ENCODE data around the gene SCGB3A1. TPM values are rescaled to one million over a fixed set of nuclear protein-coding genes. Genes with fewer than 3 reads are reported as not detected.

Gene SCGB3A1
- total RNA-seq, 1 experiment from 2014 or later: not detected

- Histone ChIP-seq H3K4me1 (ENCODE audit: insufficient read depth, low read length) (no peaks in the 10 kb centered on the region), H3K9ac (ENCODE audit: low read length) (no peak overlapping the region), H3F3A (ENCODE audit: low read length, unreplicated experiment) (no peaks in the 10 kb centered on the region), H3K27ac (ENCODE audit: low read length) (no peak overlapping the region), H3K79me2 (ENCODE audit: low read length) (no peaks in the 10 kb centered on the region), H4K20me1 (ENCODE audit: low read length) (no peaks in the 10 kb centered on the region), H3K36me3 (ENCODE audit: low read depth, low read length) (no peaks in the 10 kb centered on the region), H3K27me3 (ENCODE audit: low read length) (no peaks in the 10 kb centered on the region), H2AFZ (ENCODE audit: low read length) (no peak overlapping the region), H3K9me3 (ENCODE audit: low read length) (no peaks in the 10 kb centered on the region), H3K9me2 (replicated peaks; ENCODE audit: low read length) (no peaks in the 10 kb centered on the region), H3K4me3 (ENCODE audit: low read length) (no peak overlapping the region), H3K4me2 (ENCODE audit: low read length) (no peak overlapping the region)
- intact Hi-C loops (cut with micrococcal nuclease): no loop called here
- ATAC-seq (no peak), DNase-seq (no peak)
- ChIA-PET POLR2A (ENCODE audit: unreplicated experiment) (no interaction called here), CTCF (no interaction called here)
- TF ChIP-seq EZH2phosphoT487 (IDR thresholded peaks at IDR 0.05; ENCODE audit: borderline replicate concordance, low read length): no peak
- no peak for TF ChIP-seq EZH2 (IDR thresholded peaks at IDR 0.05; ENCODE audit: low read length, unreplicated experiment)
- TF ChIP-seq CTCF (conservative IDR thresholded peaks at IDR 0.05; ENCODE audit: low read depth, low read length): no peak
- no TSS peak for BruUV-seq (replicated peaks)
Measured at GRCh38 chr5:180627386-180628120, 36.3 kb upstream of the SCGB3A1 start.

- Histone ChIP-seq H3K4me2 (ENCODE audit: low read length) (no peak overlapping the region), H4K20me1 (ENCODE audit: low read length) (no peaks in the 10 kb centered on the region), H3K27me3 (ENCODE audit: low read length) (no peaks in the 10 kb centered on the region), H3K79me2 (ENCODE audit: low read length) (no peaks in the 10 kb centered on the region), H3K36me3 (ENCODE audit: low read depth, low read length) (no peaks in the 10 kb centered on the region), H3K27ac (ENCODE audit: low read length) (no peak overlapping the region), H3F3A (ENCODE audit: low read length, unreplicated experiment) (no peaks in the 10 kb centered on the region), H3K9me2 (replicated peaks; ENCODE audit: low read length) (no peaks in the 10 kb centered on the region), H3K9ac (ENCODE audit: low read length) (no peak overlapping the region), H2AFZ (ENCODE audit: low read length) (no peak overlapping the region), H3K4me3 (ENCODE audit: low read length) (no peak overlapping the region), H3K4me1 (ENCODE audit: insufficient read depth, low read length) (no peaks in the 10 kb centered on the region), H3K9me3 (ENCODE audit: low read length) (no peaks in the 10 kb centered on the region)
- DNase-seq: no peak
- ChIA-PET POLR2A (ENCODE audit: unreplicated experiment) (no interaction called here), CTCF (no interaction called here)
- TF ChIP-seq EZH2 (IDR thresholded peaks at IDR 0.05; ENCODE audit: low read length, unreplicated experiment) (no peak), EZH2phosphoT487 (IDR thresholded peaks at IDR 0.05; ENCODE audit: borderline replicate concordance, low read length) (no peak), CTCF (conservative IDR thresholded peaks at IDR 0.05; ENCODE audit: low read depth, low read length) (no peak)
- ATAC-seq: no peak
- no TSS peak for BruUV-seq (replicated peaks)
- intact Hi-C loops (cut with micrococcal nuclease): no loop called here
Measured at GRCh38 chr5:180626661-180627385, 35.5 kb upstream of the SCGB3A1 start.
